ENCODE measurements around the gene RAB30.

DNA sequence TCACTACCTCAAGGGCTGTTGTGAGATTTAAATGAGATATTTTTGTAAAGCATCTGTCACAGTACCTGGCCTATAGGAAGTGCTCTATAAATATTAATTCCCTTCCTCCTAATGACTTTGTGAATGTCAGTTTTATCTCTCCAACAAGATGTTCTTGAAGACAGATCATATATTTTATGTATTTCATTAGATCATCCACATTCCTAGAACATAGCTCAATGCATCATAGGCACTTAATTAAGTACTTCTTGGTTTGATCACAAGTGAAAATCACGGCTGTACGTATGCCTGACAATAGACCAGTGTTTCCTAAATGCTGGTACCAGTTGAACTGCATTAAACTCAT, 49.9 kb downstream of the RAB30 start:
- TF ChIP-seq, protein P1, sequence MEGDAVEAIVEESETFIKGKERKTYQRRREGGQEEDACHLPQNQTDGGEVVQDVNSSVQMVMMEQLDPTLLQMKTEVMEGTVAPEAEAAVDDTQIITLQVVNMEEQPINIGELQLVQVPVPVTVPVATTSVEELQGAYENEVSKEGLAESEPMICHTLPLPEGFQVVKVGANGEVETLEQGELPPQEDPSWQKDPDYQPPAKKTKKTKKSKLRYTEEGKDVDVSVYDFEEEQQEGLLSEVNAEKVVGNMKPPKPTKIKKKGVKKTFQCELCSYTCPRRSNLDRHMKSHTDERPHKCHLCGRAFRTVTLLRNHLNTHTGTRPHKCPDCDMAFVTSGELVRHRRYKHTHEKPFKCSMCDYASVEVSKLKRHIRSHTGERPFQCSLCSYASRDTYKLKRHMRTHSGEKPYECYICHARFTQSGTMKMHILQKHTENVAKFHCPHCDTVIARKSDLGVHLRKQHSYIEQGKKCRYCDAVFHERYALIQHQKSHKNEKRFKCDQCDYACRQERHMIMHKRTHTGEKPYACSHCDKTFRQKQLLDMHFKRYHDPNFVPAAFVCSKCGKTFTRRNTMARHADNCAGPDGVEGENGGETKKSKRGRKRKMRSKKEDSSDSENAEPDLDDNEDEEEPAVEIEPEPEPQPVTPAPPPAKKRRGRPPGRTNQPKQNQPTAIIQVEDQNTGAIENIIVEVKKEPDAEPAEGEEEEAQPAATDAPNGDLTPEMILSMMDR (IDR thresholded peaks at IDR 0.05; ENCODE audit: poor library complexity, severe bottlenecking) = no peak
- no peak for TF ChIP-seq POLR2AphosphoS5 (IDR thresholded peaks at IDR 0.05)
- no peak for TF ChIP-seq EZH2 (IDR thresholded peaks at IDR 0.05; ENCODE audit: borderline replicate concordance, insufficient read depth, low read length, poor library complexity, severe bottlenecking)
- TF ChIP-seq, protein P2, sequence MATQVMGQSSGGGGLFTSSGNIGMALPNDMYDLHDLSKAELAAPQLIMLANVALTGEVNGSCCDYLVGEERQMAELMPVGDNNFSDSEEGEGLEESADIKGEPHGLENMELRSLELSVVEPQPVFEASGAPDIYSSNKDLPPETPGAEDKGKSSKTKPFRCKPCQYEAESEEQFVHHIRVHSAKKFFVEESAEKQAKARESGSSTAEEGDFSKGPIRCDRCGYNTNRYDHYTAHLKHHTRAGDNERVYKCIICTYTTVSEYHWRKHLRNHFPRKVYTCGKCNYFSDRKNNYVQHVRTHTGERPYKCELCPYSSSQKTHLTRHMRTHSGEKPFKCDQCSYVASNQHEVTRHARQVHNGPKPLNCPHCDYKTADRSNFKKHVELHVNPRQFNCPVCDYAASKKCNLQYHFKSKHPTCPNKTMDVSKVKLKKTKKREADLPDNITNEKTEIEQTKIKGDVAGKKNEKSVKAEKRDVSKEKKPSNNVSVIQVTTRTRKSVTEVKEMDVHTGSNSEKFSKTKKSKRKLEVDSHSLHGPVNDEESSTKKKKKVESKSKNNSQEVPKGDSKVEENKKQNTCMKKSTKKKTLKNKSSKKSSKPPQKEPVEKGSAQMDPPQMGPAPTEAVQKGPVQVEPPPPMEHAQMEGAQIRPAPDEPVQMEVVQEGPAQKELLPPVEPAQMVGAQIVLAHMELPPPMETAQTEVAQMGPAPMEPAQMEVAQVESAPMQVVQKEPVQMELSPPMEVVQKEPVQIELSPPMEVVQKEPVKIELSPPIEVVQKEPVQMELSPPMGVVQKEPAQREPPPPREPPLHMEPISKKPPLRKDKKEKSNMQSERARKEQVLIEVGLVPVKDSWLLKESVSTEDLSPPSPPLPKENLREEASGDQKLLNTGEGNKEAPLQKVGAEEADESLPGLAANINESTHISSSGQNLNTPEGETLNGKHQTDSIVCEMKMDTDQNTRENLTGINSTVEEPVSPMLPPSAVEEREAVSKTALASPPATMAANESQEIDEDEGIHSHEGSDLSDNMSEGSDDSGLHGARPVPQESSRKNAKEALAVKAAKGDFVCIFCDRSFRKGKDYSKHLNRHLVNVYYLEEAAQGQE (IDR thresholded peaks at IDR 0.05; ENCODE audit: borderline replicate concordance) = no peak
- TF ChIP-seq TAF1 (IDR thresholded peaks at IDR 0.05; ENCODE audit: low read depth) = no peak
- TF ChIP-seq MXI1 (conservative IDR thresholded peaks at IDR 0.05; ENCODE audit: poor library complexity, severe bottlenecking) = no peak
- no peak for TF ChIP-seq EP300 (conservative IDR thresholded peaks at IDR 0.05; ENCODE audit: poor library complexity, severe bottlenecking)
- TF ChIP-seq RAD21 (conservative IDR thresholded peaks at IDR 0.05) = no peak
- no peak for TF ChIP-seq SMC3 (conservative IDR thresholded peaks at IDR 0.05; ENCODE audit: poor library complexity)
